SK-N-SH (cell line): ENCODE measurements around the gene SH2D5. TPM values are rescaled to one million over a fixed set of nuclear protein-coding genes. Genes with fewer than 3 reads are reported as not detected.

Experiments
- CTCF ChIA-PET: fragments of 300-600, 350-600 bp; formaldehyde crosslinking; extraction: SDS; loops from one replicate; lab custom pipeline; 2021; lab: Yijun Ruan, JAX
- POLR2A ChIA-PET: fragments of 350-600 bp; sonication (Branson Sonifier 250); formaldehyde crosslinking; extraction: SDS; loops from one replicate; lab custom pipeline; 2020; ENCODE audit warnings: antibody characterized with exemption, inconsistent platforms; lab: Yijun Ruan, JAX
- DNase-seq: peaks from one replicate; pipeline ENCODE4 v3.0.0; 2012
- H2AFZ ChIP-seq: fragments of 200-600 bp; sonication (generic); 2 replicates; pipeline ENCODE4 v1.8.1; 2016; ENCODE audit warnings: antibody characterized with exemption, mild to moderate bottlenecking, low read depth
- H3F3A ChIP-seq: fragments of 200-600 bp; sonication (generic); replicated peaks from 2 replicates; pipeline ENCODE3; 2016; ENCODE audit warnings: antibody characterized with exemption, mild to moderate bottlenecking; ENCODE audit not compliant: insufficient read depth
- H3K27ac ChIP-seq, 2 experiments: fragments of 200-500 bp in 1 of 2; fragments of 200-600 bp in 1 of 2; sonication (Bioruptor generic) in 1 of 2; sonication (generic), shearing (Covaris generic) in 1 of 2; 2 replicates each; pipeline versions ENCODE4 v1.5.1 to v1.6.1; 2014 to 2016; ENCODE audit warnings: low read depth in 2 of 2, inconsistent platforms in 1 of 2, low read length in 1 of 2, mild to moderate bottlenecking in 1 of 2, mixed read lengths in 1 of 2
- H3K27me3 ChIP-seq: fragments of 200-600 bp; sonication (generic), shearing (Covaris generic); 2 replicates; pipeline ENCODE4 v1.6.1; 2016; ENCODE audit warnings: mixed run types; ENCODE audit not compliant: insufficient read depth
- H3K36me3 ChIP-seq, 2 experiments: fragments of 200-500 bp in 1 of 2; fragments of 200-600 bp in 1 of 2; sonication (Bioruptor generic) in 1 of 2; sonication (generic) in 1 of 2; replicated peaks in 1 of 2; 2 replicates each; pipeline versions ENCODE3 to v1.5.1; 2014 to 2016; ENCODE audit warnings: low read length in 1 of 2, mild to moderate bottlenecking in 1 of 2; ENCODE audit not compliant: insufficient read depth in 2 of 2, control insufficient read depth in 1 of 2
- H3K4me1 ChIP-seq, 2 experiments: fragments of 200-500 bp in 1 of 2; fragments of 200-600 bp in 1 of 2; sonication (Bioruptor generic) in 1 of 2; sonication (generic), shearing (Covaris generic) in 1 of 2; 2 replicates each; pipeline versions ENCODE4 v1.5.1 to v1.6.1; 2014 to 2016; ENCODE audit warnings: low read depth in 1 of 2, low read length in 1 of 2, mixed run types in 1 of 2; ENCODE audit not compliant: insufficient read depth in 2 of 2, control insufficient read depth in 1 of 2
- H3K4me2 ChIP-seq: fragments of 200-600 bp; sonication (generic), shearing (Covaris generic); 2 replicates; pipeline ENCODE4 v1.6.1; 2017; ENCODE audit warnings: mixed run types
- H3K4me3 ChIP-seq, 2 experiments: fragments of 200-500 bp in 1 of 2; fragments of 200-600 bp in 1 of 2; sonication (Bioruptor generic) in 1 of 2; sonication (generic), shearing (Covaris generic) in 1 of 2; 2 replicates each; pipeline versions ENCODE4 v1.5.1 to v1.8.1; 2014 to 2016; ENCODE audit warnings: low read depth in 2 of 2, inconsistent platforms in 1 of 2, low read length in 1 of 2, mild to moderate bottlenecking in 1 of 2, mixed read lengths in 1 of 2, moderate library complexity in 1 of 2
- H3K79me2 ChIP-seq: fragments of 200-600 bp; sonication (generic); 2 replicates; pipeline ENCODE4 v1.8.1; 2017; ENCODE audit warnings: mild to moderate bottlenecking; ENCODE audit not compliant: insufficient read depth
- H3K9ac ChIP-seq: fragments of 200-600 bp; sonication (generic); 2 replicates; pipeline ENCODE4 v1.6.1; 2017; ENCODE audit warnings: mixed run types
- H3K9me2 ChIP-seq: fragments of 200-600 bp; sonication (generic); 2 replicates; pipeline ENCODE4 v1.6.1; 2017; ENCODE audit warnings: mixed run types
- H3K9me3 ChIP-seq: fragments of 200-600 bp; sonication (generic); 2 replicates; pipeline ENCODE4 v1.6.1; 2017; ENCODE audit warnings: mixed run types, mild to moderate bottlenecking, moderate library complexity
- H4K20me1 ChIP-seq: fragments of 200-600 bp; sonication (generic); 2 replicates; pipeline ENCODE4 v1.6.1; 2017; ENCODE audit warnings: mild to moderate bottlenecking, mixed run types; ENCODE audit not compliant: insufficient read depth
- ELF1 ChIP-seq: IDR thresholded peaks from 2 replicates; pipeline ENCODE4 v1.4.0; 2012
- EP300 ChIP-seq, 2 experiments: IDR thresholded peaks; 2 replicates each; pipeline versions ENCODE4 v1.4.0 to v1.6.1; 2012; ENCODE audit warnings: borderline replicate concordance in 1 of 2, low read depth in 1 of 2, low read length in 1 of 2
- FOSL2 ChIP-seq: IDR thresholded peaks from 2 replicates; pipeline ENCODE4 v1.4.0; 2012; ENCODE audit warnings: low read depth, mild to moderate bottlenecking, moderate library complexity, borderline replicate concordance
- FOXJ3 ChIP-seq: sonication (generic); formaldehyde crosslinking; IDR thresholded peaks from 2 replicates; pipeline ENCODE4 v1.5.1; 2020; ENCODE audit warnings: mild to moderate bottlenecking, missing genetic modification reagents
- GABPA ChIP-seq: IDR thresholded peaks from 2 replicates; pipeline ENCODE4 v1.4.0; 2012; ENCODE audit warnings: low read depth, mild to moderate bottlenecking
- GATA2 ChIP-seq: sonication (generic); formaldehyde crosslinking; IDR thresholded peaks from 2 replicates; pipeline ENCODE4 v1.5.0; 2020; ENCODE audit warnings: mild to moderate bottlenecking, missing genetic modification reagents
- JUND ChIP-seq: IDR thresholded peaks from 2 replicates; pipeline ENCODE4 v1.4.0; 2012
- MEF2A ChIP-seq: IDR thresholded peaks from 2 replicates; pipeline ENCODE4 v1.4.0; 2012; ENCODE audit warnings: low read depth, borderline replicate concordance
- NFIC ChIP-seq: IDR thresholded peaks from 2 replicates; pipeline ENCODE4 v1.4.0; 2012; ENCODE audit warnings: borderline replicate concordance
- NRF1 ChIP-seq: IDR thresholded peaks from 2 replicates; pipeline ENCODE4 v1.6.1; 2012; ENCODE audit warnings: low read depth, mild to moderate bottlenecking, low read length
- RAD21 ChIP-seq: IDR thresholded peaks from 2 replicates; pipeline ENCODE4 v1.6.1; 2012; ENCODE audit warnings: mild to moderate bottlenecking, low read length
- RCOR1 ChIP-seq: fragments of 150-350 bp; IDR thresholded peaks from 2 replicates; pipeline ENCODE4 v1.6.1; 2017; ENCODE audit warnings: antibody characterized with exemption, low read length
- SMC3 ChIP-seq: IDR thresholded peaks from 2 replicates; pipeline ENCODE4 v1.6.1; 2012; ENCODE audit warnings: low read depth, low read length, improper control_type of control experiment
- TAF1 ChIP-seq: IDR thresholded peaks from 2 replicates; pipeline ENCODE4 v1.6.1; 2012; ENCODE audit warnings: low read depth, mild to moderate bottlenecking, low read length, moderate library complexity, borderline replicate concordance
- TCF12 ChIP-seq: IDR thresholded peaks from 2 replicates; pipeline ENCODE4 v1.4.0; 2012
- TEAD4 ChIP-seq: IDR thresholded peaks from 2 replicates; pipeline ENCODE4 v1.4.0; 2012; ENCODE audit warnings: mild to moderate bottlenecking, borderline replicate concordance; ENCODE audit not compliant: insufficient read depth
- WGBS: methylation state at CpG from one replicate; pipeline ENCODE4 v1.1.6; 2017; ENCODE audit warnings: low lambda C conversion rate; 5-methylcytosine and 5-hydroxymethylcytosine counted together
- polyA plus RNA-seq, 3 experiments: library from polyadenylated mRNA; depleted of rRNA; stranded (reverse); fragments of >200 nt; gene quantifications; 2 replicates each; pipeline ENCODE4 v1.2.3, GENCODE V29; 2012
- TF ChIP-seq, protein P1 (sequence below): fragments of 150-350 bp; IDR thresholded peaks from 2 replicates; pipeline ENCODE4 v1.6.1; 2016; ENCODE audit warnings: mild to moderate bottlenecking, low read depth, low read length
- TF ChIP-seq, protein P2 (sequence below): fragments of 200-600 bp; sonication (generic); IDR thresholded peaks from 2 replicates; pipeline ENCODE4 v1.6.1; 2017; ENCODE audit warnings: antibody characterized with exemption, mild to moderate bottlenecking, moderate library complexity
- TF ChIP-seq, protein P3 (sequence below): IDR thresholded peaks from 2 replicates; pipeline ENCODE4 v1.6.1; 2012; ENCODE audit warnings: mild to moderate bottlenecking, low read depth, low read length, moderate library complexity
- TF ChIP-seq, protein P4 (sequence below): IDR thresholded peaks from 2 replicates; pipeline ENCODE4 v1.4.0; 2012; ENCODE audit warnings: low read depth, borderline replicate concordance
- TF ChIP-seq, protein P5 (sequence below): IDR thresholded peaks from 2 replicates; pipeline ENCODE4 v1.4.0; 2012; ENCODE audit warnings: low read depth
- TF ChIP-seq, protein P6 (sequence below): IDR thresholded peaks from 2 replicates; pipeline ENCODE4 v1.4.0; 2012; ENCODE audit warnings: low read depth, borderline replicate concordance

The SH2D5 gene
- polyA plus RNA-seq, 1 of the 3 experiments (the other 2 are of a cell fraction) = 6.1 TPM

DNA sequence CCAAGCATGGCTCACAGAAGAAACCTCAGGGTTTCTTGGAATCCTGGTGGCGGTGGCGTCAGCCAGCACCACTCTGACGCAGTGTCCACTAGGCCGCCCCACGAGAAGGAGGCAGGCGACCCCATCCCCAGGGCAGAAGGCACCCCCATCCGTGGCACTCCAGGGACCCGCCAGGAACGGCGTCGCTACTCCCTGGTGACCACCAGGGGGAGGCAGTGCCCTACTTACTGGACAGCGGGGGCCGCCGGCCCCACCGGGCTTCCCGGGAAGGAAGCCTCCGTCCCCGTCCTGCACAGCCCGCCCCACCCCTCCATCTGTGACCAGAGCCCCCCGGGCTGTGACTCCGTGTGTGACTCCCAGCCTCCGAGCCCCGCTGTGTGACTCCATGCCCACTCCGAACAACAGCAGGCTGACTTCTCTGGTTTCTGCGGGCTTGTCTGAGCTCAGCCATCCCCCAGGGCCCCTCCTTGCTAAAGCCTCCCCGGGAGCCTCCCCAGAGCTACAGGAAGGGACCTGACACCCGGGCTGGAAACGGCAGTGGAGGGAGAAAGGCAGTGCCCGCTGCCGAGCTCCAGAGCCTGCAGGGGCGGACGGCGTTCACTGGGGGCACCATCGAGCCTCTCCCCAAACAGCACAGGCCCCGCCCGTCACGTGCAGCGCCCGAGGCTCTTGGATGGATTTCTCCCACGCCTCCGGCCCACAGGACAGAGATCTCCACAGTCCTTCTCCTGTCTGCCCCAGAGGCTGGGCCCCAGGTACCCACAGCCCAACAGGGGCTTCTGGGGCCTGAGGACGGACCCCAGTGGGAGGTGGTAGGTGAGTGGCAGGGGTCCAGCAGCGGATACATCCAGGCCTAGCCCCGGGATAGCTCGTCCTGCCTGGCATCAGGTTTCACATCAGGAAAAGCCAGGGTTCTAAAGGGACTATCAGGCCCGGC is 35.8 kb downstream of the SH2D5 start:
- peak; percentile 96 for DNase-seq
- H3K9me2 ChIP-seq = no peaks in the 10 kb centered on the region
- no peaks in the 10 kb centered on the region for H4K20me1 ChIP-seq
- H3K9me3 ChIP-seq = no peaks in the 10 kb centered on the region
- peaks cover 3 to 21% of the 10 kb centered on the region in 2 experiments; a peak in 3 of 4 replicates for H3K4me1 ChIP-seq
- whole genome bisulfite sequencing = 19% methylated on average over 12 of the region's 46 CpGs
- H3K36me3 ChIP-seq = no peaks in the 10 kb centered on the region
- peak overlapping the region; percentile 56 to 95 for H3K27ac ChIP-seq
- H3F3A ChIP-seq = peaks cover 9% of the 10 kb centered on the region
- H3K9ac ChIP-seq = peak overlapping the region; percentile 73
- ChIA-PET CTCF (interaction anchor here (0.5 to 7.0 kb wide), 66 partner anchors 9 to 698 kb away, joined by 3 to 127 read pairs (median 3); partner anchors contain the start of genes DDOST, HP1BP3 and KIF17), POLR2A (interaction anchor here (0.7 to 1.4 kb wide), 3 partner anchors 35 to 498 kb away, joined by 3 to 6 read pairs (median 4); partner anchors contain the start of genes DDOST and HP1BP3)
- H3K79me2 ChIP-seq = no peaks in the 10 kb centered on the region
- H3K4me2 ChIP-seq = peak overlapping the region; percentile 97
- H2AFZ ChIP-seq = peak overlapping the region; percentile 98
- H3K4me3 ChIP-seq = peak overlapping the region; percentile 49 to 70
- H3K27me3 ChIP-seq = no peaks in the 10 kb centered on the region
- TF ChIP-seq TCF12 = 0 out of 2 replicates have a peak, but pooled peaks have one; percentile 15
- peak; percentile 77 for TF ChIP-seq SMC3
- TF ChIP-seq, protein P1, sequence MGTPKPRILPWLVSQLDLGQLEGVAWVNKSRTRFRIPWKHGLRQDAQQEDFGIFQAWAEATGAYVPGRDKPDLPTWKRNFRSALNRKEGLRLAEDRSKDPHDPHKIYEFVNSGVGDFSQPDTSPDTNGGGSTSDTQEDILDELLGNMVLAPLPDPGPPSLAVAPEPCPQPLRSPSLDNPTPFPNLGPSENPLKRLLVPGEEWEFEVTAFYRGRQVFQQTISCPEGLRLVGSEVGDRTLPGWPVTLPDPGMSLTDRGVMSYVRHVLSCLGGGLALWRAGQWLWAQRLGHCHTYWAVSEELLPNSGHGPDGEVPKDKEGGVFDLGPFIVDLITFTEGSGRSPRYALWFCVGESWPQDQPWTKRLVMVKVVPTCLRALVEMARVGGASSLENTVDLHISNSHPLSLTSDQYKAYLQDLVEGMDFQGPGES = no peak
- no peak for TF ChIP-seq NRF1
- TF ChIP-seq, protein P2, sequence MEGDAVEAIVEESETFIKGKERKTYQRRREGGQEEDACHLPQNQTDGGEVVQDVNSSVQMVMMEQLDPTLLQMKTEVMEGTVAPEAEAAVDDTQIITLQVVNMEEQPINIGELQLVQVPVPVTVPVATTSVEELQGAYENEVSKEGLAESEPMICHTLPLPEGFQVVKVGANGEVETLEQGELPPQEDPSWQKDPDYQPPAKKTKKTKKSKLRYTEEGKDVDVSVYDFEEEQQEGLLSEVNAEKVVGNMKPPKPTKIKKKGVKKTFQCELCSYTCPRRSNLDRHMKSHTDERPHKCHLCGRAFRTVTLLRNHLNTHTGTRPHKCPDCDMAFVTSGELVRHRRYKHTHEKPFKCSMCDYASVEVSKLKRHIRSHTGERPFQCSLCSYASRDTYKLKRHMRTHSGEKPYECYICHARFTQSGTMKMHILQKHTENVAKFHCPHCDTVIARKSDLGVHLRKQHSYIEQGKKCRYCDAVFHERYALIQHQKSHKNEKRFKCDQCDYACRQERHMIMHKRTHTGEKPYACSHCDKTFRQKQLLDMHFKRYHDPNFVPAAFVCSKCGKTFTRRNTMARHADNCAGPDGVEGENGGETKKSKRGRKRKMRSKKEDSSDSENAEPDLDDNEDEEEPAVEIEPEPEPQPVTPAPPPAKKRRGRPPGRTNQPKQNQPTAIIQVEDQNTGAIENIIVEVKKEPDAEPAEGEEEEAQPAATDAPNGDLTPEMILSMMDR = peak; percentile 86
- 0 out of 2 replicates have a peak, but pooled peaks have one; percentile 16 for TF ChIP-seq TEAD4
- TF ChIP-seq RCOR1 = 0 out of 2 replicates have a peak, but pooled peaks have one; percentile 32
- TF ChIP-seq, protein P3, sequence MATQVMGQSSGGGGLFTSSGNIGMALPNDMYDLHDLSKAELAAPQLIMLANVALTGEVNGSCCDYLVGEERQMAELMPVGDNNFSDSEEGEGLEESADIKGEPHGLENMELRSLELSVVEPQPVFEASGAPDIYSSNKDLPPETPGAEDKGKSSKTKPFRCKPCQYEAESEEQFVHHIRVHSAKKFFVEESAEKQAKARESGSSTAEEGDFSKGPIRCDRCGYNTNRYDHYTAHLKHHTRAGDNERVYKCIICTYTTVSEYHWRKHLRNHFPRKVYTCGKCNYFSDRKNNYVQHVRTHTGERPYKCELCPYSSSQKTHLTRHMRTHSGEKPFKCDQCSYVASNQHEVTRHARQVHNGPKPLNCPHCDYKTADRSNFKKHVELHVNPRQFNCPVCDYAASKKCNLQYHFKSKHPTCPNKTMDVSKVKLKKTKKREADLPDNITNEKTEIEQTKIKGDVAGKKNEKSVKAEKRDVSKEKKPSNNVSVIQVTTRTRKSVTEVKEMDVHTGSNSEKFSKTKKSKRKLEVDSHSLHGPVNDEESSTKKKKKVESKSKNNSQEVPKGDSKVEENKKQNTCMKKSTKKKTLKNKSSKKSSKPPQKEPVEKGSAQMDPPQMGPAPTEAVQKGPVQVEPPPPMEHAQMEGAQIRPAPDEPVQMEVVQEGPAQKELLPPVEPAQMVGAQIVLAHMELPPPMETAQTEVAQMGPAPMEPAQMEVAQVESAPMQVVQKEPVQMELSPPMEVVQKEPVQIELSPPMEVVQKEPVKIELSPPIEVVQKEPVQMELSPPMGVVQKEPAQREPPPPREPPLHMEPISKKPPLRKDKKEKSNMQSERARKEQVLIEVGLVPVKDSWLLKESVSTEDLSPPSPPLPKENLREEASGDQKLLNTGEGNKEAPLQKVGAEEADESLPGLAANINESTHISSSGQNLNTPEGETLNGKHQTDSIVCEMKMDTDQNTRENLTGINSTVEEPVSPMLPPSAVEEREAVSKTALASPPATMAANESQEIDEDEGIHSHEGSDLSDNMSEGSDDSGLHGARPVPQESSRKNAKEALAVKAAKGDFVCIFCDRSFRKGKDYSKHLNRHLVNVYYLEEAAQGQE = no peak
- no peak for TF ChIP-seq GABPA
- no peak for TF ChIP-seq JUND
- TF ChIP-seq FOXJ3 (CRISPR knock-in tag) = 0 out of 2 replicates have a peak, but pooled peaks have one; percentile 30
- no peak; the same call in 1 of the 2 replicates for TF ChIP-seq ELF1
- no peak for TF ChIP-seq GATA2 (CRISPR knock-in tag)
- TF ChIP-seq EP300 (IDR thresholded peaks at IDR 0.05; ENCODE audit: borderline replicate concordance in 1 of 2, low read depth in 1 of 2, low read length in 1 of 2) = no peak
- TF ChIP-seq NFIC = no peak
- TF ChIP-seq, protein P4, sequence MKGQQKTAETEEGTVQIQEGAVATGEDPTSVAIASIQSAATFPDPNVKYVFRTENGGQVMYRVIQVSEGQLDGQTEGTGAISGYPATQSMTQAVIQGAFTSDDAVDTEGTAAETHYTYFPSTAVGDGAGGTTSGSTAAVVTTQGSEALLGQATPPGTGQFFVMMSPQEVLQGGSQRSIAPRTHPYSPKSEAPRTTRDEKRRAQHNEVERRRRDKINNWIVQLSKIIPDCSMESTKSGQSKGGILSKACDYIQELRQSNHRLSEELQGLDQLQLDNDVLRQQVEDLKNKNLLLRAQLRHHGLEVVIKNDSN = peak; percentile 91
- TF ChIP-seq TAF1 = 0 out of 2 replicates have a peak, but pooled peaks have one; percentile 30
- no peak; the same call in 1 of the 2 replicates for TF ChIP-seq FOSL2
- TF ChIP-seq, protein P5, sequence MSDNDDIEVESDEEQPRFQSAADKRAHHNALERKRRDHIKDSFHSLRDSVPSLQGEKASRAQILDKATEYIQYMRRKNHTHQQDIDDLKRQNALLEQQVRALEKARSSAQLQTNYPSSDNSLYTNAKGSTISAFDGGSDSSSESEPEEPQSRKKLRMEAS = peak; percentile 97
- TF ChIP-seq, protein P6, sequence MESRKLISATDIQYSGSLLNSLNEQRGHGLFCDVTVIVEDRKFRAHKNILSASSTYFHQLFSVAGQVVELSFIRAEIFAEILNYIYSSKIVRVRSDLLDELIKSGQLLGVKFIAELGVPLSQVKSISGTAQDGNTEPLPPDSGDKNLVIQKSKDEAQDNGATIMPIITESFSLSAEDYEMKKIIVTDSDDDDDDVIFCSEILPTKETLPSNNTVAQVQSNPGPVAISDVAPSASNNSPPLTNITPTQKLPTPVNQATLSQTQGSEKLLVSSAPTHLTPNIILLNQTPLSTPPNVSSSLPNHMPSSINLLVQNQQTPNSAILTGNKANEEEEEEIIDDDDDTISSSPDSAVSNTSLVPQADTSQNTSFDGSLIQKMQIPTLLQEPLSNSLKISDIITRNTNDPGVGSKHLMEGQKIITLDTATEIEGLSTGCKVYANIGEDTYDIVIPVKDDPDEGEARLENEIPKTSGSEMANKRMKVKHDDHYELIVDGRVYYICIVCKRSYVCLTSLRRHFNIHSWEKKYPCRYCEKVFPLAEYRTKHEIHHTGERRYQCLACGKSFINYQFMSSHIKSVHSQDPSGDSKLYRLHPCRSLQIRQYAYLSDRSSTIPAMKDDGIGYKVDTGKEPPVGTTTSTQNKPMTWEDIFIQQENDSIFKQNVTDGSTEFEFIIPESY = no peak
- TF ChIP-seq RAD21 = peak; percentile 89
- no peak for TF ChIP-seq MEF2A
